Transverse colon (tissue), 4 donors: ENCODE results near the gene ATP9B. TPM values are rescaled to one million over a fixed set of nuclear protein-coding genes. Genes with fewer than 3 reads are reported as not detected.
"Not testable (repeated sequence)": the region's sequence is repeated elsewhere in the genome, so short reads cannot be mapped to it uniquely, and the experiment has no call there.

Source experiments
- DNase-seq: peaks from one replicate; pipeline ENCODE4 v3.0.0-alpha.2; 2019
- H3K27ac ChIP-seq, 4 donors: fragments of 200-600 bp; sonication (generic); 2 replicates each; pipeline ENCODE4 v1.5.1; 2016 to 2018; ENCODE audit warnings: inconsistent platforms in 4 of 4
- H3K27me3 ChIP-seq: fragments of 200-600 bp; sonication (generic); 2 replicates; pipeline ENCODE4 v1.5.1; 2017; ENCODE audit warnings: inconsistent platforms
- H3K36me3 ChIP-seq, 4 donors: fragments of 200-600 bp; sonication (generic); 2 replicates each; pipeline ENCODE4 v1.5.1; 2017 to 2019; ENCODE audit warnings: inconsistent platforms in 4 of 4
- H3K4me1 ChIP-seq, 4 donors: fragments of 200-600 bp; sonication (generic); 2 replicates each; pipeline ENCODE4 v1.5.1; 2017 to 2020; ENCODE audit warnings: inconsistent platforms in 4 of 4
- H3K4me3 ChIP-seq, 4 donors: fragments of 200-600 bp; sonication (generic); 1 replicate in 1 of 4; 2 replicates in 3 of 4; pipeline versions ENCODE4 v1.5.1 to v1.6.1; 2017 to 2019; ENCODE audit warnings: inconsistent platforms in 4 of 4
- H3K9me3 ChIP-seq, 2 donors: fragments of 200-600 bp; sonication (generic); 2 replicates each; pipeline ENCODE4 v1.5.1; 2017 to 2019; ENCODE audit warnings: inconsistent platforms in 2 of 2
- CTCF ChIP-seq, 5 experiments: fragments of 200-600 bp in 3 of 5; fragments of 450-650 bp in 2 of 5; sonication (generic) in 3 of 5; IDR thresholded peaks; 1 replicate in 2 of 5; 2 replicates in 3 of 5; pipeline ENCODE4 v1.5.1; 2016 to 2017; ENCODE audit warnings: antibody characterized with exemption in 5 of 5, inconsistent platforms in 3 of 5, mild to moderate bottlenecking in 2 of 5, moderate library complexity in 1 of 5
- EP300 ChIP-seq: sonication (generic); formaldehyde crosslinking; IDR thresholded peaks from one replicate; pipeline ENCODE4 v1.6.1; 2017; ENCODE audit warnings: antibody characterized with exemption, low read depth
- POLR2A ChIP-seq: fragments of 450-650 bp; IDR thresholded peaks from one replicate; pipeline ENCODE4 v1.6.1; 2016; ENCODE audit warnings: antibody characterized with exemption, mild to moderate bottlenecking, moderate library complexity
- POLR2AphosphoS5 ChIP-seq, 3 donors: sonication (generic); formaldehyde crosslinking; IDR thresholded peaks; one replicate each; pipeline ENCODE4 v1.6.1; 2016; ENCODE audit warnings: antibody characterized with exemption in 3 of 3
- WGBS, 2 donors: methylation state at CpG; one replicate each; pipeline ENCODE4 v1.1.5; 2018; ENCODE audit warnings: low coverage in 1 of 2; 5-methylcytosine and 5-hydroxymethylcytosine counted together
- in situ Hi-C, 4 donors: fragments of 200-750 bp; cut with MboI; loops; one replicate each; pipeline versions ENCODE4 v1.15.0 to v1.15.1; 2017; ENCODE audit warnings: low sequenced_read_pairs in 3 of 4, low pct_ligation_motif_present in 1 of 4, low pct_unique_long_range_greater_than_20kb in 1 of 4
- intact Hi-C: fragments of 100-400 bp; cut with DNase I; formaldehyde crosslinking; loops from one replicate; pipeline ENCODE4 v1.15.1; 2023; ENCODE audit warnings: low total_unique reads
- total RNA-seq, 4 donors: library from RNA; depleted of rRNA; stranded (reverse); fragments of >200 nt; gene quantifications; one replicate each; pipeline ENCODE4 v1.1.0, GENCODE V29; 2016

The ATP9B gene
- total RNA-seq, 4 donors from 2014 or later: 36.3 to 70.3 (median 41.6) TPM

GRCh38 chr18:79283929-79284328 lies 214.7 kb downstream of the ATP9B start:
- TF ChIP-seq EP300 (no peak), POLR2AphosphoS5 (IDR thresholded peaks at IDR 0.05) (no peak), CTCF (IDR thresholded peaks at IDR 0.05) (no peak), POLR2A (no peak)
- H3K4me1 ChIP-seq: no peaks in the 10 kb centered on the region
- no peaks in the 10 kb centered on the region for H3K9me3 ChIP-seq
- DNase-seq: no peak
- no peaks in the 10 kb centered on the region for H3K36me3 ChIP-seq
- no peak overlapping the region for H3K4me3 ChIP-seq
- H3K27ac ChIP-seq: no peak overlapping the region
- WGBS, 2 donors: 83 to 87% methylated on average over 4 of the region's 4 CpGs
- in situ Hi-C loops: no loop called here
- no peaks in the 10 kb centered on the region for H3K27me3 ChIP-seq
- intact Hi-C loops: no loop called here

DNA sequence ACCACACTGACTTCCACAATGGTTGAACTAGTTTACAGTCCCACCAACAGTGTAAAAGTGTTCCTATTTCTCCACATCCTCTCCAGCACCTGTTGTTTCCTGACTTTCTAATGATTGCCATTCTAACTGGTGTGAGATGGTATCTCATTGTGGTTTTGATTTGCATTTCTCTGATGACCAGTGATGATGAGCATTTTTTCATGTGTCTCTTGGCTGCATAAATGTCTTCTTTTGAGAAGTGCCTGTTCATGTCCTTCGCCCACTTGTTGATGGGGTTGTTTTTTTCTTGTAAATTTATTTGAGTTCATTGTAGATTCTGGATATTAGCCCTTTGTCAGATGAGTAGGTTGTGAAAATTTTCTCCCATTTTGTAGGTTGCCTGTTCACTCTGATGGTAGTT lies 216.0 kb downstream of the ATP9B start:
- H3K4me3 ChIP-seq, H3K27ac ChIP-seq, in situ Hi-C loops, H3K36me3 ChIP-seq, intact Hi-C loops, DNase-seq, H3K27me3 ChIP-seq, H3K9me3 ChIP-seq, H3K4me1 ChIP-seq: not testable (repeated sequence)
- WGBS, 2 donors: 100% methylated on average over 1 of the region's 1 CpG

- H3K9me3 ChIP-seq, H3K36me3 ChIP-seq, in situ Hi-C loops, intact Hi-C loops, H3K4me3 ChIP-seq, H3K27ac ChIP-seq, H3K27me3 ChIP-seq, DNase-seq, H3K4me1 ChIP-seq: not testable (repeated sequence)
- WGBS, 2 donors: 98 to 100% methylated on average over 3 to 15 of the region's 15 CpGs
Measured at GRCh38 chr18:79290409-79290808, 221.2 kb downstream of the ATP9B start.

DNA sequence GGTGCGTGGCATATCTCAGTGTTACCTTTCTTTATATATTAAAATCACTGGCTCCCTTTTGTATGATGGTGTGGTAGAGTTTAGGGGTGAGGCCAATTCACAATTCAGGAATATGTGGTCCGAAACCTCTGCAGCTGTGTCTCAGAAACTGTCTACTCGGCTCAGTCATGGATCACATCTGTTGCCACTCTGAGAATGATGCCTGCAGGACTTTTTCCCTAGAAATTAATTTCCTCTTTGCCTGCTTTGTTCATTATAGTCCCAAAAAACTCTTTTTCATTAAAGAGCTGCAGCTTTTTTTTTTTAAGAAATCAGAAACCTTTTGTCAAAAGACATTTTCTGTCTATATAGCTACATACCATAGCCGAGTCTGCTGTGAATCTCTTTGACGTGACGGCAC lies 221.7 kb downstream of the ATP9B start:
- WGBS, 2 donors: 94 to 97% methylated on average over 4 to 6 of the region's 6 CpGs

DNA sequence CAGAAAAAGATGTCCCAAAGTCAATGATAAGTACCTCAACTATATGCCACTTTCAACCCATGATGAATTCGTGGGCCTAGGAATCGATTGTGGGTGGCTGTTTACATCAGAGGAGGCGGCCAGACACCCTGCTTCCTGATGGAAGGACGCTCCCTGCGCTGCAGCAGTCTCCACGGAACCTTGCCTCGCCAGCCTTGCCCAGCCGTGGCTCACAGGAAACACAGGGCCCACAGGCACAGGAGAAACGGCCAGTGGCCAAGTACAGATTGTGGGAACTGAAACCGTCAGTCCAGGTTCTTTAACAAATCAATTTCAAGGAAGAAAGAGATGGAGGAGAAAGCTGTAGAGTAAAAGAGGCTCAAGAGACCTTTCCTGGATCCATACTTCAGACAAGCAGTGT lies 225.0 kb downstream of the ATP9B start:
- Histone ChIP-seq H3K9me3 (no peaks in the 10 kb centered on the region), H3K4me1 (no peaks in the 10 kb centered on the region), H3K36me3 (no peaks in the 10 kb centered on the region), H3K27ac (no peak overlapping the region), H3K4me3 (no peak overlapping the region), H3K27me3 (no peaks in the 10 kb centered on the region)
- no peak for DNase-seq
- WGBS, 2 donors: 80 to 83% methylated on average over 1 to 10 of the region's 10 CpGs
- in situ Hi-C loops (no loop called here), intact Hi-C loops (no loop called here)
- TF ChIP-seq POLR2A (no peak), POLR2AphosphoS5 (IDR thresholded peaks at IDR 0.05) (no peak), CTCF (IDR thresholded peaks at IDR 0.05) (no peak), EP300 (no peak)

More for the DNA sequence above, 221.7 kb downstream of the ATP9B start:
- TF ChIP-seq CTCF (IDR thresholded peaks at IDR 0.05) (no peak), EP300 (no peak), POLR2A (no peak)
- in situ Hi-C loops: no loop called here
- H3K4me3 ChIP-seq: no peak overlapping the region
- no peaks in the 10 kb centered on the region for H3K9me3 ChIP-seq
- H3K27ac ChIP-seq: no peak overlapping the region
- H3K36me3 ChIP-seq: no peaks in the 10 kb centered on the region
- intact Hi-C loops: no loop called here
- no peak for DNase-seq
- no peaks in the 10 kb centered on the region for H3K4me1 ChIP-seq
- no peaks in the 10 kb centered on the region for H3K27me3 ChIP-seq
